Osteocyte (in vitro differentiated cells): ENCODE data around the gene NIBAN1. TPM values are rescaled to one million over a fixed set of nuclear protein-coding genes. Genes with fewer than 3 reads are reported as not detected.

Experiments used
- DNase-seq: peaks from one replicate; pipeline ENCODE4 v3.0.0; 2021; ENCODE audit warnings: mixed read lengths; ENCODE audit not compliant: unreplicated experiment; ENCODE audit errors: extremely low spot score
- H3K27ac Mint-ChIP-seq: one replicate; pipeline ENCODE4 v1.8.0; 2021; ENCODE audit warnings: mild to moderate bottlenecking, mixed read lengths; ENCODE audit not compliant: unreplicated experiment
- H3K27me3 Mint-ChIP-seq: one replicate; pipeline ENCODE4 v1.8.0; 2021; ENCODE audit warnings: mixed read lengths; ENCODE audit not compliant: unreplicated experiment
- H3K36me3 Mint-ChIP-seq: one replicate; pipeline ENCODE4 v1.8.0; 2021; ENCODE audit warnings: mixed read lengths; ENCODE audit not compliant: unreplicated experiment
- H3K4me1 Mint-ChIP-seq: one replicate; pipeline ENCODE4 v1.8.0; 2021; ENCODE audit warnings: mixed read lengths; ENCODE audit not compliant: unreplicated experiment
- H3K4me3 Mint-ChIP-seq: one replicate; pipeline ENCODE4 v1.8.0; 2021; ENCODE audit warnings: mild to moderate bottlenecking, moderate library complexity, mixed read lengths; ENCODE audit not compliant: unreplicated experiment
- H3K9me3 Mint-ChIP-seq: one replicate; pipeline ENCODE4 v1.8.0; 2021; ENCODE audit warnings: mixed read lengths; ENCODE audit not compliant: unreplicated experiment
- CTCF ChIP-seq: fragments of 200-600 bp; sonication (generic); IDR thresholded peaks from 2 replicates; pipeline ENCODE4 v1.5.0; 2021; ENCODE audit warnings: antibody characterized with exemption, mild to moderate bottlenecking, moderate library complexity
- total RNA-seq: library from RNA; stranded (reverse); gene quantifications from 2 replicates; pipeline ENCODE4 v1.2.1, GENCODE V29; 2021

NIBAN1 gene
- total RNA-seq, 1 donor from 2014 or later = 12.5 TPM

- H3K27me3 Mint-ChIP-seq = peaks cover 78% of the 10 kb centered on the region
- peaks cover 2% of the 10 kb centered on the region for H3K4me1 Mint-ChIP-seq
- no peak for DNase-seq
- no peak overlapping the region for H3K27ac Mint-ChIP-seq
- H3K36me3 Mint-ChIP-seq = no peaks in the 10 kb centered on the region
- peak; percentile 43 for TF ChIP-seq CTCF
- H3K9me3 Mint-ChIP-seq = no peaks in the 10 kb centered on the region
- H3K4me3 Mint-ChIP-seq = no peak overlapping the region
These were observed 11.9 kb upstream of the NIBAN1 start for GRCh38 chr1:184986250-184986649.

GRCh38 chr1:184982002-184982954 is 8.0 kb upstream of the NIBAN1 start:
- H3K4me3 Mint-ChIP-seq = no peak overlapping the region
- H3K36me3 Mint-ChIP-seq = no peaks in the 10 kb centered on the region
- H3K9me3 Mint-ChIP-seq = no peaks in the 10 kb centered on the region
- TF ChIP-seq CTCF = peak; percentile 90
- peaks cover 63% of the 10 kb centered on the region for H3K27me3 Mint-ChIP-seq
- no peak overlapping the region for H3K27ac Mint-ChIP-seq
- no peak for DNase-seq
- H3K4me1 Mint-ChIP-seq = peaks cover 2% of the 10 kb centered on the region

GRCh38 chr1:184980726-184981125 is 6.4 kb upstream of the NIBAN1 start:
- no peaks in the 10 kb centered on the region for H3K9me3 Mint-ChIP-seq
- H3K36me3 Mint-ChIP-seq = no peaks in the 10 kb centered on the region
- peaks cover 55% of the 10 kb centered on the region for H3K27me3 Mint-ChIP-seq
- DNase-seq = no peak
- TF ChIP-seq CTCF = no peak
- no peak overlapping the region for H3K27ac Mint-ChIP-seq
- peaks cover 2% of the 10 kb centered on the region for H3K4me1 Mint-ChIP-seq
- no peak overlapping the region for H3K4me3 Mint-ChIP-seq

- H3K4me3 Mint-ChIP-seq = peak overlapping the region; percentile 66
These were observed 1.0 kb upstream of the NIBAN1 start for GRCh38 chr1:184975208-184975870.

More at GRCh38 chr1:184975208-184975870, 1.0 kb upstream of the NIBAN1 start:
- Mint-ChIP-seq H3K4me1 (peaks cover 38% of the 10 kb centered on the region), H3K27me3 (peaks cover 16% of the 10 kb centered on the region), H3K9me3 (no peaks in the 10 kb centered on the region), H3K27ac (peak overlapping the region; percentile 9), H3K36me3 (no peaks in the 10 kb centered on the region)
- no peak for DNase-seq
- TF ChIP-seq CTCF = no peak
